GM06990 (cell line): ENCODE data around the gene SLC26A8.

Experiments used
- DNase-seq: peaks from one replicate; pipeline ENCODE4 v3.0.0-alpha.2; 2011; ENCODE audit not compliant: insufficient read length; ENCODE audit errors: extremely low read depth
- H3K27me3 ChIP-seq: replicated peaks from 2 replicates; pipeline ENCODE4 v1.6.0; 2011; ENCODE audit warnings: low read length; ENCODE audit not compliant: control insufficient read depth, insufficient read depth
- H3K36me3 ChIP-seq: 2 replicates; pipeline ENCODE4 v1.5.1; 2011; ENCODE audit warnings: low read length; ENCODE audit not compliant: control insufficient read depth, insufficient read depth
- H3K4me3 ChIP-seq: replicated peaks from 2 replicates; pipeline ENCODE4 v1.5.1; 2011; ENCODE audit warnings: low read depth, mild to moderate bottlenecking, control low read depth, low read length
- CTCF ChIP-seq: IDR thresholded peaks from 2 replicates; pipeline ENCODE4 v1.5.1; 2011; ENCODE audit warnings: low read length, control low read depth, mild to moderate bottlenecking, inconsistent platforms; ENCODE audit not compliant: insufficient read depth, poor library complexity, severe bottlenecking

Gene SLC26A8

DNA sequence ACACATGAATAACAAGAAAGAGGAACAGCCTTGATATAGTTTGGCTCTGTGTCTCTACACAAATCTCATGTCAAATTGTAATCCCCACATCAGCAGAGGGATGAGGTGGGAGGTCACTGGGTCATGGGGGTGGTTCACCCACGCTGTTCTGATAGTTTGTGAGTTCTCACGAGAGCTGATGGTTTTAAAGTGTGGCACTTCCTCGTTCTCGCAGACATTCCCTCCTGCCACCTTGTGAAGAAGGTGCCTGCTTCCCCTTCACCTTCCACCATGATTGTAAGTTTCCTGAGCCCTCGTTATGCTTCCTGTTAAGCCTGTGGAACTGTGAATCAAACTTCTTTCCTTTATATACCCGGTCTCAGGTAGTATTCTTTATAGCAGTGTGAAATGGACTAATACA, 116.7 kb downstream of the SLC26A8 start:
- TF ChIP-seq CTCF = no peak
- Histone ChIP-seq H3K4me3 (no peak overlapping the region), H3K27me3 (no peaks in the 10 kb centered on the region), H3K36me3 (peaks cover 8% of the 10 kb centered on the region)
- DNase-seq = no peak

DNA sequence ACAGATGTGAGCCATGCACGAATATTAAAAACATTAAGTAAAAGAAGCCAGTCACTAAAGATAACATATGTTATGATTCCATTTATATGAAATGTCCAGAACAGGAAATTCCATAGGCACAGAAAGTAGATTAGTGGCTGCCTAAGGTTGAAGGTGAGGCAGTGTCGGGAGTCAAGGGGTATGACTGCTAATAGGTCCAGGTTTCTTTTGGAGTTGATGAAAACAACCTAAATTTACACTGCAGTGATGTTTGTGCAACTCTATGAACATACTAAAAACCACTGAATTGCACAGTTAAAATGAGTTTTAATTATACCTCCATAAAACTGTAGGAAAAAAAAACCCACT, 118.0 kb downstream of the SLC26A8 start:
- DNase-seq = no peak
- Histone ChIP-seq H3K27me3 (no peaks in the 10 kb centered on the region), H3K4me3 (no peak overlapping the region), H3K36me3 (peaks cover 6% of the 10 kb centered on the region)
- no peak for TF ChIP-seq CTCF

- DNase-seq = no peak
- Histone ChIP-seq H3K36me3 (peaks cover 6% of the 10 kb centered on the region), H3K4me3 (no peak overlapping the region), H3K27me3 (no peaks in the 10 kb centered on the region)
- no peak for TF ChIP-seq CTCF
These were observed 118.5 kb downstream of the SLC26A8 start for GRCh38 chr6:35905841-35906498.

DNA sequence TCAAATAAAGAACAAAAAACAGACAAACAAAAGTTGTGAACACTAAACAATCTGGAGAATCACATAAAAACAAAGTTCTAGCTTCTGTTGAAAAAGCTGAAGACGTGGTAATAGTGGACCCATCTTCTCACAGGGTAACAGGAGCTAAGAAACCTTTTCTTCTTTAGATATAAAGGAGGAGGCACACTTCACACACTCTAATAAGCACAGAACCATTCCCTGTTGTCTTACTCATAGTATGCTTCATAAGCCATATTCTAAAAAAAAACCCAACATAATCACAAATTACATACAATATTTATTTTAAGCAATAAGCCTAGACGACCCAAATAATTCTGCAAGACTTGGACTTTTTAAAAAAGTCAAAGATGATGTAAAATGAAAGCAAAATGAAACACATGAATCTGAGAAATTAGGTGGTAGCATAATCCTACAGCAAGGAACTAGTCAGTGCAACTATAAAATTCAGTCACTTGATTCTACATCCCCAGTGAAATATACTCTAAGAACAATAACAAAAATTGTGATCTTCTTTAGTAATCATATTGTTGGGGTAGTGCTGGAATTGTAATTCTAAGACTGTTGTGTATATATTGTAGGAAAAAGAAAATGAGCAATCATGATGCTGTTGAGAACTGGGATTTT, 119.2 kb downstream of the SLC26A8 start:
- no peak for TF ChIP-seq CTCF
- Histone ChIP-seq H3K4me3 (no peak overlapping the region), H3K36me3 (peaks cover 4% of the 10 kb centered on the region), H3K27me3 (no peaks in the 10 kb centered on the region)
- no peak for DNase-seq

DNA sequence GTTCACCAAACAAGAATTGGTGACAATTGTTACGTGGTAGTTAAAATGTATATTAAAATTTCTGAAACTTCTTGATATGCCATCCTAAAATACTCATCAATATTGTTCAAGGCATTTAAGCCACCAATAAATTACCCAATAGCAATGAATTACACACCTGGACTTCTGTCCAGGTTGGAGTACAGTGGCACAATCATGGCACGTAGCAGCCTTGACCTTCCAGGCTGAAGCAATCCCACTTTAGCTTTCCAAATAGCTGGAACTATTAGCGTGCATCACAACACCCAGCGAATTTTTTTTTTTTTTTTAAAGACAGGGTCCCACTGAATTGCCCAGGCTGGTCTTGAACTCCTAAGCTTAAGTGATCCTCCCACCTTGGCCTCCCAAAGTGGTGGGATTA, 120.8 kb downstream of the SLC26A8 start:
- H3K27me3 ChIP-seq = no peaks in the 10 kb centered on the region
- H3K4me3 ChIP-seq = no peak overlapping the region
- peaks cover 4% of the 10 kb centered on the region for H3K36me3 ChIP-seq
- no peak for DNase-seq
- no peak for TF ChIP-seq CTCF
